Stimulated activated CD4-positive, alpha-beta T cell treated with anti-CD3 and anti-CD28 coated beads, Interleukin-12 subunit alpha, Interleukin-12 subunit beta, amount 100 ng/mL, for 4 hours (primary cell): ENCODE results near the gene SEC16B.
A peak's percentile ranks its signal among the peaks of the same experiment; 100 is the strongest.

Experiments used
- DNase-seq: peaks from one replicate; pipeline ENCODE4 v3.0.0-alpha.2; 2020

Gene SEC16B

GRCh38 chr1:177978530-177978929, 8.7 kb upstream of the SEC16B start:
- DNase-seq: no peak

- DNase-seq: no peak
These were observed 7.3 kb upstream of the SEC16B start for GRCh38 chr1:177977141-177977540.

- DNase-seq: no peak
These were observed 6.7 kb upstream of the SEC16B start for GRCh38 chr1:177976596-177976995.

GRCh38 chr1:177975588-177976495, 6.0 kb upstream of the SEC16B start:
- no peak for DNase-seq

GRCh38 chr1:177973585-177973984, 3.7 kb upstream of the SEC16B start:
- DNase-seq: no peak

GRCh38 chr1:177969109-177969508, 749 bp downstream of the SEC16B start:
- DNase-seq: no peak

GRCh38 chr1:177966199-177966598, 3.7 kb downstream of the SEC16B start:
- DNase-seq: no peak

GRCh38 chr1:177965293-177965692, 4.6 kb downstream of the SEC16B start:
- DNase-seq: no peak

- no peak for DNase-seq
These were observed 5.5 kb downstream of the SEC16B start for GRCh38 chr1:177964336-177964735.

GRCh38 chr1:177960939-177961622, 8.8 kb downstream of the SEC16B start:
- no peak for DNase-seq

GRCh38 chr1:177959811-177960515, 9.9 kb downstream of the SEC16B start:
- DNase-seq: no peak

GRCh38 chr1:177958092-177958491, 11.8 kb downstream of the SEC16B start:
- DNase-seq: no peak

GRCh38 chr1:177954076-177954475, 15.8 kb downstream of the SEC16B start:
- DNase-seq: no peak

GRCh38 chr1:177953549-177953948, 16.3 kb downstream of the SEC16B start:
- no peak for DNase-seq

GRCh38 chr1:177952691-177953090, 17.2 kb downstream of the SEC16B start:
- DNase-seq: no peak

- DNase-seq: no peak
These were observed 17.6 kb downstream of the SEC16B start for GRCh38 chr1:177952249-177952648.

GRCh38 chr1:177950506-177950905, 19.4 kb downstream of the SEC16B start:
- DNase-seq: no peak

- peak; percentile 2 for DNase-seq
These were observed 21.4 kb downstream of the SEC16B start for GRCh38 chr1:177948336-177948972.

GRCh38 chr1:177947623-177948022, 22.2 kb downstream of the SEC16B start:
- DNase-seq: no peak

GRCh38 chr1:177945943-177946650, 23.8 kb downstream of the SEC16B start:
- DNase-seq: no peak

- DNase-seq: no peak
These were observed 25.6 kb downstream of the SEC16B start for GRCh38 chr1:177944016-177944949.
